Measurements from ENCODE around the gene SRCAP.
"Not testable (repeated sequence)": the region's sequence is repeated elsewhere in the genome, so short reads cannot be mapped to it uniquely, and the experiment has no call there.

Gene SRCAP

GRCh38 chr16:30694926-30695693 lies 3.9 kb upstream of the SRCAP start:
- no peak for DNase-seq
- in situ Hi-C loops (cut with HindIII; ENCODE audit: low pct_ligation_motif_present, low pct_unique_long_range_greater_than_20kb, low sequenced_read_pairs): no loop called here

GRCh38 chr16:30696646-30697045 lies 2.3 kb upstream of the SRCAP start:
- DNase-seq; in situ Hi-C loops (cut with HindIII; ENCODE audit: low pct_ligation_motif_present, low pct_unique_long_range_greater_than_20kb, low sequenced_read_pairs): not testable (repeated sequence)

GRCh38 chr16:30697264-30698138 lies 1.5 kb upstream of the SRCAP start:
- no peak for DNase-seq

GRCh38 chr16:30698139-30698815 lies 694 bp upstream of the SRCAP start:
- peak; percentile 99 for DNase-seq
- in situ Hi-C loops (cut with HindIII; ENCODE audit: low pct_ligation_motif_present, low pct_unique_long_range_greater_than_20kb, low sequenced_read_pairs): no loop called here

More at GRCh38 chr16:30697264-30698138, 1.5 kb upstream of the SRCAP start:
- in situ Hi-C loops (cut with HindIII; ENCODE audit: low pct_ligation_motif_present, low pct_unique_long_range_greater_than_20kb, low sequenced_read_pairs): no loop called here

GRCh38 chr16:30699615-30700099 lies 686 bp downstream of the SRCAP start:
- no peak for DNase-seq
- in situ Hi-C loops (cut with HindIII; ENCODE audit: low pct_ligation_motif_present, low pct_unique_long_range_greater_than_20kb, low sequenced_read_pairs): no loop called here

- no peak for DNase-seq
- in situ Hi-C loops (cut with HindIII; ENCODE audit: low pct_ligation_motif_present, low pct_unique_long_range_greater_than_20kb, low sequenced_read_pairs): no loop called here
Measured at GRCh38 chr16:30700491-30700890, 1.5 kb downstream of the SRCAP start.

GRCh38 chr16:30700971-30701370 lies 2.0 kb downstream of the SRCAP start:
- no peak for DNase-seq
- in situ Hi-C loops (cut with HindIII; ENCODE audit: low pct_ligation_motif_present, low pct_unique_long_range_greater_than_20kb, low sequenced_read_pairs): no loop called here

GRCh38 chr16:30703071-30703470 lies 4.1 kb downstream of the SRCAP start:
- in situ Hi-C loops (cut with HindIII; ENCODE audit: low pct_ligation_motif_present, low pct_unique_long_range_greater_than_20kb, low sequenced_read_pairs): not testable (repeated sequence)

GRCh38 chr16:30703971-30704370 lies 5.0 kb downstream of the SRCAP start:
- no peak for DNase-seq
- in situ Hi-C loops (cut with HindIII; ENCODE audit: low pct_ligation_motif_present, low pct_unique_long_range_greater_than_20kb, low sequenced_read_pairs): no loop called here

More at GRCh38 chr16:30703071-30703470, 4.1 kb downstream of the SRCAP start:
- DNase-seq: not testable (repeated sequence)

GRCh38 chr16:30706046-30706445 lies 7.1 kb downstream of the SRCAP start:
- no peak for DNase-seq
- in situ Hi-C loops (cut with HindIII; ENCODE audit: low pct_ligation_motif_present, low pct_unique_long_range_greater_than_20kb, low sequenced_read_pairs): no loop called here

GRCh38 chr16:30710971-30711370 lies 12.0 kb downstream of the SRCAP start:
- DNase-seq: no peak
- in situ Hi-C loops (cut with HindIII; ENCODE audit: low pct_ligation_motif_present, low pct_unique_long_range_greater_than_20kb, low sequenced_read_pairs): no loop called here

- DNase-seq: no peak
- in situ Hi-C loops (cut with HindIII; ENCODE audit: low pct_ligation_motif_present, low pct_unique_long_range_greater_than_20kb, low sequenced_read_pairs): no loop called here
Measured at GRCh38 chr16:30711712-30712111, 12.7 kb downstream of the SRCAP start.

GRCh38 chr16:30715750-30716445 lies 16.9 kb downstream of the SRCAP start:
- in situ Hi-C loops (cut with HindIII; ENCODE audit: low pct_ligation_motif_present, low pct_unique_long_range_greater_than_20kb, low sequenced_read_pairs): no loop called here
- DNase-seq: no peak

- no peak for DNase-seq
- in situ Hi-C loops (cut with HindIII; ENCODE audit: low pct_ligation_motif_present, low pct_unique_long_range_greater_than_20kb, low sequenced_read_pairs): no loop called here
Measured at GRCh38 chr16:30720086-30720485, 21.1 kb downstream of the SRCAP start.

- in situ Hi-C loops (cut with HindIII; ENCODE audit: low pct_ligation_motif_present, low pct_unique_long_range_greater_than_20kb, low sequenced_read_pairs): no loop called here
- no peak for DNase-seq
Measured at GRCh38 chr16:30720694-30721093, 21.7 kb downstream of the SRCAP start.

GRCh38 chr16:30721167-30721566 lies 22.2 kb downstream of the SRCAP start:
- in situ Hi-C loops (cut with HindIII; ENCODE audit: low pct_ligation_motif_present, low pct_unique_long_range_greater_than_20kb, low sequenced_read_pairs): no loop called here
- DNase-seq: no peak

- in situ Hi-C loops (cut with HindIII; ENCODE audit: low pct_ligation_motif_present, low pct_unique_long_range_greater_than_20kb, low sequenced_read_pairs): no loop called here
- no peak for DNase-seq
Measured at GRCh38 chr16:30721606-30722005, 22.6 kb downstream of the SRCAP start.

- no peak for DNase-seq
- in situ Hi-C loops (cut with HindIII; ENCODE audit: low pct_ligation_motif_present, low pct_unique_long_range_greater_than_20kb, low sequenced_read_pairs): no loop called here
Measured at GRCh38 chr16:30722443-30722842, 23.5 kb downstream of the SRCAP start.
